HAP-1 (cell line): Measurements from ENCODE around the gene ARMCX1.
"Not testable (repeated sequence)": the region's sequence is repeated elsewhere in the genome, so short reads cannot be mapped to it uniquely, and the experiment has no call there.

Experiments
- DNase-seq, 2 experiments: peaks; one replicate each; pipeline ENCODE4 v3.0.0-alpha.2; 2016 to 2020; ENCODE audit warnings: low spot score in 2 of 2
- H3K27me3 ChIP-seq: fragments of 250-450 bp; sonication (Bioruptor Pico); 2 replicates; pipeline ENCODE4 v1.5.1; 2020; ENCODE audit warnings: low read depth, mild to moderate bottlenecking, moderate library complexity
- H3K36me3 ChIP-seq: fragments of 250-450 bp; sonication (Bioruptor Pico); replicated peaks from 2 replicates; pipeline ENCODE4 v1.5.1; 2020; ENCODE audit warnings: mild to moderate bottlenecking
- H3K4me1 ChIP-seq: fragments of 250-450 bp; sonication (Bioruptor Pico); 2 replicates; pipeline ENCODE4 v1.5.1; 2020; ENCODE audit warnings: mild to moderate bottlenecking
- H3K4me3 ChIP-seq: fragments of 250-450 bp; sonication (Bioruptor Pico); 2 replicates; pipeline ENCODE4 v1.5.1; 2020; ENCODE audit warnings: mild to moderate bottlenecking, moderate library complexity
- H3K9me3 ChIP-seq: fragments of 250-450 bp; sonication (Bioruptor Pico); 2 replicates; pipeline ENCODE4 v1.5.1; 2020; ENCODE audit warnings: mild to moderate bottlenecking, moderate library complexity
- in situ Hi-C: fragments of 300-500 bp; cut with MboI; formaldehyde crosslinking; loops from 3 replicates; pipeline ENCODE4 v1.14.3; 2020; ENCODE audit warnings: low sequenced_read_pairs, inconsistent platforms, mixed read lengths

Gene ARMCX1

DNA sequence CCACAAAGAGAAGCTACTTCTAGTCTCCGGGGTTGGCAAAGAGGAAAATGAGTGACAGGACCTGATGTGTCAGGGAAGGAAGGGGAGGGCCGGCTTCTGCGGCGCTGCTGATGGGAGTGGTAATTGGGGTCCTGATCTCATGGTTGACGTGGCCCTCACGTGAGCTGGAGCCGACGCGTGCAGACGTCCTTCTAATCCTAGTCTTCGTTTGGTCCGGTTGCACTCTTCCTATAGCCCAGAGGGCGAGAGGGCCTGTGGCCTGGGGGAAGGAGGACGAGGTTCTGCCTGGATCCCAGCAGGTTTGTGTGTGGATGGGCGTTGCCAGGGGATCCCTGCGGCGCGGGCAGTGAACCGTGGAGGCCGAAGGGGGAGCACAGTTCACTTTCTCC lies at the start of gene ARMCX1:
ARMCX1 (plus strand) TSS at position 186 of the 389 bp plus-strand sequence. CDS start 2,384 bp downstream, outside the sequence.
- DNase-seq: no peak
- Histone ChIP-seq H3K4me1 (no peaks in the 10 kb centered on the region), H3K9me3 (no peaks in the 10 kb centered on the region), H3K27me3 (no peaks in the 10 kb centered on the region), H3K36me3 (no peaks in the 10 kb centered on the region), H3K4me3 (no peak within 1 kb of the TSS)
- in situ Hi-C loops: no loop called here

GRCh38 chrX:101502929-101503328 lies 47.4 kb upstream of the ARMCX1 start:
- H3K27me3 ChIP-seq, in situ Hi-C loops, DNase-seq, H3K36me3 ChIP-seq, H3K4me3 ChIP-seq, H3K4me1 ChIP-seq, H3K9me3 ChIP-seq: not testable (repeated sequence)

- no peak for DNase-seq
- Histone ChIP-seq H3K9me3 (no peaks in the 10 kb centered on the region), H3K4me3 (no peak overlapping the region), H3K36me3 (no peaks in the 10 kb centered on the region), H3K4me1 (no peaks in the 10 kb centered on the region), H3K27me3 (no peaks in the 10 kb centered on the region)
- in situ Hi-C loops: no loop called here
Observed at GRCh38 chrX:101507372-101507771, 43.0 kb upstream of the ARMCX1 start.

- Histone ChIP-seq H3K27me3 (no peaks in the 10 kb centered on the region), H3K36me3 (no peaks in the 10 kb centered on the region), H3K9me3 (no peaks in the 10 kb centered on the region), H3K4me1 (no peaks in the 10 kb centered on the region), H3K4me3 (no peak overlapping the region)
- in situ Hi-C loops: no loop called here
- no peak for DNase-seq
Observed at GRCh38 chrX:101507986-101508385, 42.4 kb upstream of the ARMCX1 start.

DNA sequence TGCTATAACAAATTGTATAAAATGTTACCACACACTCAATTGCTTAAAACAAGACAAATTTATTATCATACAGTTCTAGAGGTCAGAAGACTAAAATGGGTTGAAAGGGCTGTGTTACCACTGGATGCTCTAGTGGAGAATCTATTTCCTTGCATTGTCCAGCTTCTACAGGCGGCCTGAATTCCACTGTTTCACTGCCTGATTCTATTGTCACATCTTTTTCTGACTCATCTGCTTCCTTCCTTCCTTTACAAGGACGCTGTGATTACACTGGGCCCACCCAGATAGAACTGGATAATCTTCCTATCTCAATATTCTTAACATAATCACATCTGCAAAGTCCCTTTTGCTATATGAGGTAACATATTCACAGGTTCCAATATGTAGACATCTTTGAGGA lies 19.4 kb upstream of the ARMCX1 start:
- H3K27me3 ChIP-seq: no peaks in the 10 kb centered on the region
- no peak for DNase-seq
- H3K4me3 ChIP-seq: no peak overlapping the region
- no peaks in the 10 kb centered on the region for H3K36me3 ChIP-seq
- no peaks in the 10 kb centered on the region for H3K9me3 ChIP-seq
- no peaks in the 10 kb centered on the region for H3K4me1 ChIP-seq
- in situ Hi-C loops: no loop called here

- in situ Hi-C loops: no loop called here
- no peaks in the 10 kb centered on the region for H3K4me1 ChIP-seq
- H3K36me3 ChIP-seq: no peaks in the 10 kb centered on the region
- DNase-seq: no peak
- H3K4me3 ChIP-seq: no peak overlapping the region
- H3K27me3 ChIP-seq: no peaks in the 10 kb centered on the region
- no peaks in the 10 kb centered on the region for H3K9me3 ChIP-seq
Observed at GRCh38 chrX:101539116-101539515, 11.2 kb upstream of the ARMCX1 start.

DNA sequence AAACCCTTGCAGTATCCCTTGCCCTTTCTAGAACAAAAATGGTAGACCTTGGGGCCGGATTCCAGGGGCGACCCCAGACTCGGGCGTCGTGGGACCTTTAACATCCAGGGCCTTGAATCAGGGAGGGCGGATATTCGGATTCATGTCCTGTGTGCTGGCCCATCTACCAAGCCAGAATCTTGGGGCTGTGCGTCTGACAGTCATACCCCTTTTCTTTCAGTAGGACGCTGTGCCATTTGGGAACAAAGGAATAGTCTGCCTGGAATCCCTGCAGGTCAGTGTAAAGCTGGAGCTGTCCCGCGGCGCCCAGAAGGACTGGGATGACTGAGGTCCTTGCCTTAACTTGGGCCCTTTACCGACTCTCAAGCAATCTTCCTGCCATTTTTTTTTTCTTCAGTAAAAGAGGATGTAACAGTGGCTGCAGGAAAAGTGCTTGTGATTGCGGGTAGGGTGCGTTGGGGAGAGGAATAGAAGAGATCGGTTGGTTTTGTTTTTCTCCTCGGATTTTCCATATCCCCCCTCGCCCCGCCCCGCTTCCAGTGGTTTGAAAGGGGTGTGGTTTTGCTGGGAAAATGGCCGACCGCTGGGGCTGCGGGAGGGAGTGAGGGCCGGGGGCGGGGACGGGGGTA lies 518 bp downstream of the ARMCX1 start:
- H3K4me3 ChIP-seq: no peak overlapping the region
- no peaks in the 10 kb centered on the region for H3K9me3 ChIP-seq
- H3K27me3 ChIP-seq: no peaks in the 10 kb centered on the region
- in situ Hi-C loops: no loop called here
- no peaks in the 10 kb centered on the region for H3K36me3 ChIP-seq
- H3K4me1 ChIP-seq: no peaks in the 10 kb centered on the region
- DNase-seq: no peak

GRCh38 chrX:101551380-101551767 lies 1.0 kb downstream of the ARMCX1 start:
- in situ Hi-C loops: no loop called here
- no peaks in the 10 kb centered on the region for H3K27me3 ChIP-seq
- H3K4me3 ChIP-seq: no peak overlapping the region
- H3K4me1 ChIP-seq: no peaks in the 10 kb centered on the region
- no peaks in the 10 kb centered on the region for H3K36me3 ChIP-seq
- no peaks in the 10 kb centered on the region for H3K9me3 ChIP-seq
- no peak for DNase-seq

- in situ Hi-C loops: no loop called here
- Histone ChIP-seq H3K27me3 (no peaks in the 10 kb centered on the region), H3K4me1 (no peaks in the 10 kb centered on the region), H3K9me3 (no peaks in the 10 kb centered on the region), H3K36me3 (no peaks in the 10 kb centered on the region), H3K4me3 (no peak overlapping the region)
- no peak for DNase-seq
Observed at GRCh38 chrX:101552714-101553113, 2.4 kb downstream of the ARMCX1 start.

DNA sequence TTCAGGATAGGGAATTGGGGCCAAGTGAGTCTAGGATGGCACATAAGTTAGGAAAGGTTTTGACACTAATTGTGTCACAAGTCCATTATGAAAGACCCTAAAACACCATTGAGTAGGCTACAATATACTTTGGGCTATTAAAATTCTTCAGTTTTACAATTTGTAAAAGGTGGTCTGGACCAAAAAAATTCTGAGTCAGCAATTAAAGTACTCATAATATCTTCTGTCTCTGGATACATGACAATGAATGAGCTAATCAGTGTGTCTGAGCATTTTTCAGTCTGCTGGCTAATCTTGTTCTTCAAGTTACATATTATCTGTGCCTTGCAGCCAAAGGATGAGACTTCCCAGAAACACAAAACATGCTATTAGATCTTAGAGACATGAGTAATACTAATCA lies 14.3 kb downstream of the ARMCX1 start:
- in situ Hi-C loops: no loop called here
- Histone ChIP-seq H3K36me3 (no peaks in the 10 kb centered on the region), H3K27me3 (no peaks in the 10 kb centered on the region), H3K4me1 (no peaks in the 10 kb centered on the region), H3K9me3 (no peaks in the 10 kb centered on the region; the same call in 1 of the 2 replicates), H3K4me3 (no peak overlapping the region)
- DNase-seq: no peak

- Histone ChIP-seq H3K27me3 (peaks cover 8% of the 10 kb centered on the region; the same call in 1 of the 2 replicates), H3K9me3 (no peaks in the 10 kb centered on the region), H3K4me1 (no peaks in the 10 kb centered on the region), H3K4me3 (no peak overlapping the region), H3K36me3 (no peaks in the 10 kb centered on the region)
- in situ Hi-C loops: loop anchor here (10.0 kb wide), 1 partner anchor 199 kb away; no protein-coding TSS in a partner anchor
- DNase-seq: peak; percentile 54 to 69
Observed at GRCh38 chrX:101595739-101596419, 45.5 kb downstream of the ARMCX1 start.

DNA sequence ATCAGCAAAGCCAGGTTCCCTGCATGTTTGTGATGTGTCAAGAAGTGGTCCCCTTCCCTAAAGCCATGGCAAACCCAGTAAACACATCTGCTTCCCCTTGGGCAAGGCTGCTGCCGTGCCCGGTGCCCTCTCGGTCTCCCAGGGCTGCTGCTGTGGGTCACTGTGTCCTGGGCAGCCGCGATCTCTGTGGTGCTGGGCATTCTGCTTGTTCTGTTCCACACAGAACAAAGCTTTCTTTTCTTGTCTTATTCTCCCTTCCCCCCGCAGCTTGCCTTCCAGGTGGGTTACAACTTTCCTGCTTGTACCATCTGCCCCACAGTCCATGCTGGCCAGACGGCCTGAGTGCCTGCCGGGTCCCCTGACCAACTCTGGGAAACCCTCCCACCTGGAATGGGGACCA lies 49.2 kb downstream of the ARMCX1 start:
- H3K4me3 ChIP-seq, H3K9me3 ChIP-seq, H3K36me3 ChIP-seq, H3K27me3 ChIP-seq, H3K4me1 ChIP-seq, DNase-seq: not testable (repeated sequence)
- in situ Hi-C loops: loop anchor here (10.0 kb wide), 1 partner anchor 195 kb away; no protein-coding TSS in a partner anchor

GRCh38 chrX:101602077-101602476 lies 51.7 kb downstream of the ARMCX1 start:
- Histone ChIP-seq H3K27me3 (peaks cover 3% of the 10 kb centered on the region), H3K4me3 (no peak overlapping the region), H3K9me3 (no peaks in the 10 kb centered on the region), H3K4me1 (no peaks in the 10 kb centered on the region), H3K36me3 (no peaks in the 10 kb centered on the region)
- DNase-seq: no peak
- in situ Hi-C loops: no loop called here
